NCI-H187 (cell line): ENCODE data around the gene DBH.

Experiments
- DNase-seq, 2 experiments: peaks; one replicate each; lab custom pipeline; 2025; lab: John Stamatoyannopoulos, UW

Gene DBH

DNA sequence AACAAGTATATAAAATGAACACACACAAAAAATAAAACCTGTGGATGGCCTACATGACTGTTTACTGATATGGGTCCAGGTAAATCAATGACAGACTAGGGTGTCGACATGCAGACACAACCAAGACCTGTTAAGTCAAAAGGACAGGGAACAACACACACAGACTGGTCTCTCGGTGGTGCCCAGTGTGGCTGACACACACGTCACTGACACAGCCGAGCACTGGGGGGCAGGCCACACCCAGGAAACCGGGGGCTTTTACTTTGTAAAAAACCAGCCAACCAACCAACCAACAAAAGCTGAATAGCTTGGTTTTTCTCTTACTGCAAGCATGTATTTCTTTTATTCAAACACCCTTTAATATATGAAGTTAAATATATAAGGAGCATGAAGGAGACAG is 31.9 kb upstream of the DBH start:
- DNase-seq: no peak

DNA sequence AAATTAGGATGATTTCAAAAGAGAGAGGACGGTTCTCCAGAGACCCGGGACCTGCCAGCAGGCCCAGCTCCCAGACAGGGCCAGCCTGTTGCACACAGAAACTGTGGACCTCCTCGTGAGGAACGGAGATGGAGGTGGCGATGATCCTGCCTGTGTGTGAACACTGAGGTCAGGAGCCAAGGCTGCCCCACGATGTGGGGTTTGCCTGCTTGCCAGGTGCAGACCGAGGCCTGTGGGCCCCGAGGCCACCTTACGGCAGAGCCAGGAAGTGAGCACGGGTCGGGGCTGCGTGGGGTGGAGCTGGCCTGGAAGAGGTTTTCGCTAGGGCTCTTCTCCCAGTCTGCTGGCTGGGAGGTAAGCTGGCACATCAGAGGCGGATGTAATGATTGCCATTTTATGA is 31.3 kb upstream of the DBH start:
- DNase-seq: no peak

DNA sequence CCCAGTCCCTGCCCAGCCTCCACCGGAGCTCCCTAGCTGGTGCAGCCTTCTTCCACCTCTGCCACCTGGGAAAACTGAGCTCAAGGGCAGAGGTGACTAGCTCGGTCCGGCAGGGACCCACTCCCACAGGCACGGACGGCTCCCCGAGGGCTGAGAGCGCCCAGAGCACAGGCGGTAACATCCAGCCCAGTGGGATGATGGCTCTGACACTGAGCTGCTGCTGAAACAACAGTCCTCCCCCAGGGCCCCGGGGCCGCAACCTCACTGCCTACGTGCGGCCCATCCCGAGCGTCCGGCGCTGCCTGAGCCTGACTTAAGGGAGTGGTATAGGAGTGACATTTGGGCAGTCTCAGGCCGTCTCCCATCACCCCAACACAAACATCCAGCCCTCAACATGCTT is 30.7 kb upstream of the DBH start:
- DNase-seq: no peak

DNA sequence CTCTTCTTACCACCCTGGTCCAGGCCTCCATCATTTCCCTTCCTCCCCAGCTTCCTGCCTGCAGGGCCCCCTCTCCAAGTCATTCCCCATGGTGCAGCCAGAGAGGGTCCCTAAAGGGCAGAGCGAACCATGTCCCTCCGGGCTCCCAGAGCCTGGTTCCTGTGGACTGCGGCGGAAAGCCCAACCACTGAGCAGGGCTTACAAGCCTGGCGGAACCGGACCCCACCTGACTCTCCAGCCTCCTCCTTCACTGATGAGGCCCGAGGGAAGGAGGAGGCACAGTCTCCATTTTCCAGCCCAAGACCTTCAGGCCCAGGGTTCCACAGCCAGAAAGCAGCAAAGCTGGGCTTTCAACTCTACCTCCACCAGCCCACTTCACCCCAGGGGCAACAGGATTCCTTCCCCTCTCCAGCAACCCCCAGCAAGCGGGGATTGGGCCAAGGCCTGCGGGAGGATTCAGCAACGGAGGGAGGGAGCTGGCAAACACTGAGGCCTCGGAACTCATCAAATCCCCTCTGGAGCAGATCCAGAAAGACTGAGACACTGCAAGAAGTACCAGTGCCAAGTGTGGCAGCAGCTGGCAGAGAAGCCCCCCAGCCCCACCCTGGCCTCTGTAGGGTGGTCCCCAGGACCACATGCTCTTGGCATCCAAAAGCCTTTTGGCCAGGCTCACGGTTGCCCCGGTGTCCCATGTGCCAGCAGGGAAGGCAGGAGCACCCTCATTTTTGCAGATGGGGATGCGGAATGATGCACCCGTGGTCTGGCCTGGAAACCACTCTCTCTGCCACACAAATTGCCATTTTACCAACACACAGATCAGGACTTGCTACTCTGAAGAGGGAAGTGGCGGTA is 30.1 kb upstream of the DBH start:
- no peak for DNase-seq

DNA sequence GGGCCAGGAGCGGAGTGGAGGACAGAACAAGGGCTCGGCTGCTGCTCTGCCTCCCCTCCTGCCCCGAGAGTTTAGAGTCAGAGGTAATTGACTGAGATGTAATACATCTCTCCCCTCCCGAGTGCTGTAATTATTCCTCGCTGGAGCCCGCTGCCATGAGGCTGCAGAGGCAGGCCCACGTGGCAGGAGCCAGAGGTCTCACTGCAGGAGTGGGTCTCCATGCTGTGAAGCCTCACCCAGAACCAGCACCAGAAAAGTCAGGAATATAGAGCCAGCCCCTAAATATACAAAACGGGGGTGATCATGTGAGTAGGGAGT is 29.5 kb upstream of the DBH start:
- DNase-seq: no peak

DNA sequence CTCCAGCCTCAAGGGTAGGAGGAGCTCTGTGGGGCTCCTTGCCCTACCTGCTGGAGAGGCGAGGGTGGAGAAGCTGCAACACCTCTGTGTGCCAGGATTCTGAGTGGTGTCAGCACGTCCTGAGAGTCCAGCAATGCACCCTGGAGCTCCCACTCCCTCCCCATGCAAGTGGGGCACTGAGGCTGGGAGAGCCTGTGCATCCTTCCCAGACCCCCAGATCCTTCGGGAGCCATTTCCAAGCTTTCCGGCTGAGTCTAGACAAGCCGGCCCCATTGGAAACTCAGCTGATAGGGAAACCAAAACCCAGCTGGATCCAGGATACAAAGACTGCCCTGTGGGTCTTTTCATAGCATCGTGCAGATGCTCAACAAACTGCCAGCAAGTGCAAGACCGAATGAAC is 28.8 kb upstream of the DBH start:
- DNase-seq: no peak

DNA sequence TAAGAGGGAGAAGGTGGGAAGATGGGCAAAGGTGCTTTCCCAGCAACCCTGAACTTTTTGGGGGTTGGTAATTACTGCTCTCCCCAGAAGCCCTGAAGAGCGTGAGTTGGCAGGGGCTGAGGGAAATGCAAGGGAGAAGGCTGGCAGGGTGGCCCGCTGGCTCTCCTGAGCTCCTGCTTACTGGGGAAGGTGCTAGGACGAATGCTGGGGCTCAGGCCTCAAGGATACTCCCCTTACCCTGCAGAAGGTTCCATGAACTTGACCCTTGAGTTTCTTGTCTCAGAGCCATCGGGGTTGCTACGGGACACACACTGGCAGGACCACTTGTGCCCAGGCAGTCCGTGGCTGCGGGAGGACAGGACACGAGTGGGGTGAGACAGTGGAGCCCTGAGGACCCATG is 28.2 kb upstream of the DBH start:
- DNase-seq: no peak

DNA sequence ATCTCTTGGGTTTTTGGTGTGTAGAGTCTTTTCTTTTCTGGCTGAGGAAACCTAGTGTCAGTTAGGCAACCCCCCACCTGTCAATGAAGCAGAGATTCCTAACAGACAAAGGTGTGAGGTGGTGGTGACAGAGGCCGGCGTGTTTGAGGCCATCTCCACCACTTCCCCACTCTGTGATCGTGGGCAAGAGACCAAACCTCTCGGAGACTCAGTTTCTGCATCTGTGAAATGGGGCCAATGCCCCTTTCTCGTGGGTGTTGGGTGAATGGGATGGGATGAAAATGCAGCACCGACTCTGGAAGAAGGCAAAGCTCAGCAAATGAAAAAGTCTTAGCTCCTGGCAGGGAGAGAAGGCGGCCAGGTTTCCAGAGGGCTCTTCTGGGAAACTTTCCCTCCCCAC is 27.8 kb upstream of the DBH start:
- no peak for DNase-seq

DNA sequence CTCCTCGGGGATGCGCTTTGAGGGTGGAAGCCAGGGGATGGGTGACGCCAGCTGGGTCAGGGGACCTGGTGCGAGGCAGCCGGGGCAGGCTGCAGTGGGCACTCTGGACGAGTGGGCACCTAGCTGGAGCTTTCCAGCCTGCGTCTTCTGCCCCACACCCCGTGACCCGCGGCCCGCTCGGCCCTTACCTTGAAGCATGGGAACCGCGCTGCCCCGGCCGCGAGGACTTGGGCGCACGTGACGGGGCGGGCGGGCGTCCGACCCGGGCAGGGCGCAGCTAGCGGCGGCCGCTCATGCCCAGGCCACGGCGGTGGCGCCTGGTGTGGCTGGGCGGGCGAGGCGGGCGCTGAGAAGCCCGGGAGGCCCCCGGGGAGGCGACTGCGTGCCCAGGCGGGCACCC is 27.3 kb upstream of the DBH start:
- no peak for DNase-seq

DNA sequence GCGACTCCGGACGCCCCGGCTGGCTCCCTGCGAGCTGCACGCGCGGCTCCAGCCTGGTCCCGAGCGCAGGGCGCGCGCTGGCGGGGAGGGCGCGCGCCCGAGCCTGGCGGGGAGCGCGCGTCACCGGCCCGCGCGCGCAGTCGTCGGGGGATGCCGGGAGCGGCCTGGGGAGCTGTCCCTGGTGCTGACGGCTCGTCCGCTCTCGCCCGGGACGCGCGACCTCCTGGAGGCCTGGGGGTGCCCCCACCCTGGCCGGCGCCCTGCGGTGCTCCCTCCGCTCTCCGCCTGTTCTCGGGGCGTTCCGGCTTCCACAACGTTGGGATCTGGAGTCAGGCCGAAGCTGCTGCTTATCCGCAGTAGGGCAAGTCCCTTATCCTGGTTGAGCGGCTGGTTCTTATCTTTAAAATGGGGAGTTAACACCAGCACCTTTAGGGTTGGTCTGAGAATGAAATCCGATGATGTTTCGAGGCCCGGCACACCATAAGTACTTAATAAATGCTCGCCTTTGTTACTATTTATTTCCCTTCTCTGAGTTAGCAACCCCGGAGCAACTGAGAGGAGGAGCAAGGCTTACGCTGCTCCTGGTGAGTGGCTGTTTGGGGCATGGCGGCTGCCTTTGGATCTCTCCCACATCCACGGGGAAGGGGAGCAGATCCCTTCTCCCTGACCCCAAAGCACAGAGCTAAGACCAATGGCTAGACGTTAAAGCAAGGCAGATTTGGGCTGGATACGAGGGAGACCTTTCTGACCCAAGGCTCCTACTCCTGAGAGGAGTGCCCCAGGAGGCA is 26.7 kb upstream of the DBH start, which contains the start of gene FAM163B:
Gene FAM163B, minus strand, starts transcription at position 79 of the 788 bp plus-strand sequence. CDS start 29,166 bp downstream, outside the sequence.
- no peak for DNase-seq

DNA sequence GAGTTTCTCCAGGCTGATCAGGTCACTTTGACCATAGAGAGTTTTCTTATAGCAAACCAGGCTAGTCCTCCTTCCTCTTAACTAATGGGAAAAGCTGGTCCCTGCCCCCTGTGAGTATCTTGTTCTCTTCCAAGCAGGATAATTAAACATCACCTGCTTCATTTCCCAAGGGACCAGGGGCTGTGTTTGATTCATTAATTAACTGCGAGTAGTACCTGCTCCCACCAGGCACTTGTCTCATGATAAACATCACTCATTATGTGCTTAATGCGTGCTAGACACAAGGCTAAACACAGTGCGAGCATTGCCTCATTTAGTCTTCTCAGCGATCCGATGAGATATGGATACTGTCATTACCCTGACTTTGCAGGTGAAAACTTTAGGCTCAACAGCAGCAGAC is 25.3 kb upstream of the DBH start:
- DNase-seq: no peak

DNA sequence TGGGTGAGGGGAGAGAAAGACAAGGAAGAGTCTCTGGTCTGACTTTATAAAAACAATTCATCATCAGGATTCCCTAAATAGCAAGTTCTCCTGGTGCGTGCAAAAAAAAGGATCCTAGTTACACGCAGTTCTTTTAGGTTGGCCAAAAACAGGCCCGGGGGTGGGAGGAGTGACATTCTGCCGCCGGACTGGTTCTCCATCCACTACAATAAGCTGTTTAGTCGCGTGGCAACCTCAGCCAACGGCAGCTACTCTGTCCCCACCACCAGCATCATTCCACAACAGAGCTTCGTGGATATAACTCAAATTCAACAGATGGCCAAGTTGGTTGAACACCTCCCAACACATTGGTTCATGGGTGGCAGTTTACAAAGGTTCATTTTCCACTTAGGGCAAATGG is 24.1 kb upstream of the DBH start:
- DNase-seq: no peak

DNA sequence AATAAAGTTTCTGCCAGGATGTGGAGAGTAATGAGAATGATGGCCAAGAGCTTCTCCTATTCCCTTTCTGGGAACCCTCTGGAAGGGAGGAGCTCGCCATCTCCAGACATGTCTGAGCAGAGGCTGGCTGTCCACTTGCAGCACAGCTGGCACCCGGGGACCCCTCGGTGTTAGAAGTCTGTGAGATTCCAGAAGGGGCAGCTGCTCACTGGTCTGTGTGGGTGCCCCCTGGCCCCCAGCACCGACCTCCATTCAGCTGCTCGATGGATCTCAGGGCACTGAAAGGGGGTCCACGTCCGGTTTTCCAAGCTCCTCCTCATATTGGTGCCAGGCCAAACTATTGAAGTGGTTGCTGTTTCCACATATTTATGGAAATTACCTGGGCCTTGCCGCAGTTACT is 23.3 kb upstream of the DBH start:
- no peak for DNase-seq

DNA sequence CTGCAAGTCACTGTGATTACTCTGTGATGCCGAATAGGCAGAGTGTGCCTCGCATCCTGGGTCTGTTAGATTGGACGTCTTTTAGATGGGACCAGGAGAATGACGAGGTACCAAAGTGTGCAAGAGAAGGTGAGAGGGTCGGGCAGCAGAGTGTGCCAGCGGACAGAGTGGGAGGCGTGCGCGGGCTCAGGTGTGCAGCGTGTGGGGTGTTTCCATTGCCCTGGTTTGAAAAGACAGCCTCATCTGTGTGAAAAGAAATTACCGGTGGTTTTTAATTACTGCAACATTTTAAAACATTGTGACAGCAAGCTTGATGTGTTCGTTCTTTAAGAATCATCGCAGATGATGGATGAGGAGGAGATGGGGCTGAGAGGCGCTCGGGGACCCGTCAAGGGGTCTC is 22.7 kb upstream of the DBH start:
- no peak for DNase-seq

DNA sequence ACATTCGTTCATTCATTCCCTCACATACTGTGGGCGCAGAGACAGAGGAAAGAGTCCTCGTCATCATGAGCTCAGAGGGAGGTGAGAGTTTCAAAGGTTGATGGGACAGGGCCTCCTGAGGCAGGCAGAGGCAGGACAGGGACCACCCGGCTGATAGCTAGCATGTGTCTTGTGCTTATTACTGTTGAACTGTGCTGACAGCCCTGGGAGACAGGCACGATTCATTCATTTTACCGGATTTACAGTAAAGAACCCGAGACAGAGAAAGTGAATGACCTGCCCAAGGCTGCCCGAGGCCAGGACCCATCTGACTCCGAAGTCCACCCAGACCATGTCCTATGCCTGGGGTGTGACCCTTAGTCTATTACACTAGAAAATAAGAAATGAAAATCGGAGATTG is 22.1 kb upstream of the DBH start:
- no peak for DNase-seq

DNA sequence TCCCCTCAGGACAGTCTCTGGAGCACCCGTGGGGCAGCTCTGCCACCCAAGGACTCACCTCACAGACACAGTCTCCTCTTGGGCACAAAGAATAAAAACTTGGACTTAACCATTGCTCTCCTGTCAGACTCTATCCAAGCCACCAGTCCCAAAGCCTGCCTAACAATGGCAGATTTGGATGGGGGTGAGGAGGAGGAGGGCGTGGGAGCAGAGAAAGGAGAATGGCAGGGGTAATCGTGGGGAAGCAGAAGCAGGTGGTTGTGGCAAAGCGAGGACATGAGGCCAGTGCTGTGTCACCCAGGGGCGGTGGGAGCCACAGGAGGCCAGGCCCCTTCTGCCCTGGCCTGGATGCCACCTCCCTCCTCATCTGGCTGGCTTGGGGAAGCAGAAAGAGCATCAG is 21.5 kb upstream of the DBH start:
- no peak for DNase-seq

DNA sequence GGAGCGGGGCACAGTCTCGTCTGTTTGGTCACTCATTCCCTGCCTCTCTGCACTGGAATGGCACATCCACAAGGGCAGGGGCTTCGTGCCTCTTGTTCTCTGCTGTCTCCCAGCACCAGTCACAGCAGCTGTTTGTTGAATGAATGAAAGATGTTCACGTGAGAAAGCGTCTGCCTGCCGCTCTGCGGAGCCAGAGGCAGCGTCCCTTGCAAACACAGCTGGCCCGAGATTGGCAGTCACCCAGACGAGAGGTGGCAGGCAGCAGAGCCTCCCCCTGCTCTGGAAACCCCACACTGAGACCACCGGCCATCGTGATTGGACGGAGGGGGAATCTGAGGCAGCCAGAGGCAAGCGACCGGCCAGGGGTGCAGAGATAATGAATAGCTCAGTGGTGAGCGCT is 21.0 kb upstream of the DBH start:
- no peak for DNase-seq

DNA sequence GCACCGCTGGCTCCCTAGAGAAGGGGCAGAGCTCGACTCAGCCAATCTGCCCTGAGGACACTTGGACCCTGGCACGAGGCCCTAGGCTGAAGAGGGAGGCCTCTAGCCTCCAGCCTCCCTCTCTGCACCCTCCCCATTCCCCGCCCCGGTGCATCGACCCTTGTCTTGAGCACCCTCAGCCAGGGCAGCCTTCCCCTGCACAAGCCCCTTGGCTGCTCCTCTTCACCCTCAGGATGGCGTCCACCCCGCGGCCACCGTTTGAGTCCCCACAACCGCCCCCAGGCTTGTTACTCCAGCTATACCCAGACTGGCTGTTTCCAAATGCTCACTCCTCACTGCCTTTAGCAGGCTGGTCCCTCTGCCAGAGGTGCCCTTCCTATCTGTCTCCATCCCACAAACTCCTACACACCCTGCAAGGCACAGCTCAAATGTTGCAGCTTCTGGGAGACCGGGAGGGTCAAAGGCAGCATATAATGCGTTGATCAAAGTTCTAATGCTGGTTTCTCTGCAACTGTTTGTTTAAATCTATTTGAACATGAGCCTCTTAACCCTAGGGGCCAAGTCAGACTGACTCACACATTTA is 20.5 kb upstream of the DBH start:
- no peak for DNase-seq

DNA sequence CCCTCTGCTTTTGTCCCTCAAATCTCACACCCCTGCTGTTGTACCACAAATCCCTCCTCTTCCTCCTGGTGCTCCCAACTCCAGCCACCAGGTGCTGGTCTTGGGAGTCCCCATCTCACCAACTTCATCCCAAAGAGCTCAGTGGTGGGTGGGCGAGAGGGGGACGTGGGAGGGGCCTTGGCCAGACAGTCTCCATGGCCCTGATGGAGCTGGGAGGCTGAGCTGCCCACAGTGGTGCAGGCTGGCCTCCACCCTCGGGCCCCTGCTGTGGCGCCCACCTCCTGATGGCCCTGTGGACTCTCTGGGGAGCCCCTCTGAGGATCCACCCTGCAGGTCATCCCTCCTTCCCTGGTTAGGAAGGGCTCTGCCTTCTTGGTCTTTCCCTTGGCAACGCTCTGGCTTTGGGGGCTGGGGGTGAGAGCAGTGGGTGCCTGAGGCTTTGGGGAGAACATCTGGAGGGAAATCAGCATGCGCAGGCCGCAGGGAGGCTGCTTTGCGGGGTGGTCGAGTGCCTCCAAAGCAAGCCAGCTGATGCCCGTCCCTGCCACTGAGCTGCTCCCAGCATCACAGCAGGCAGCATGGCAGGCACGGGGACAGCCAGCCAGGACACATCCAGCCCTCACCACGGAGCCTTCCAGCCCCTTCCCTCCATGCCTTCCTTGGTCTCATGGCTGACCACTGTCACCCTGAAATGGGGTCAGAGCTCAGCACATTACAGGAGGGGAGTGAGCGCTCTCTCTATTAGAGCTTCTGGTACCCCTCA is 19.3 kb upstream of the DBH start:
- no peak for DNase-seq

DNA sequence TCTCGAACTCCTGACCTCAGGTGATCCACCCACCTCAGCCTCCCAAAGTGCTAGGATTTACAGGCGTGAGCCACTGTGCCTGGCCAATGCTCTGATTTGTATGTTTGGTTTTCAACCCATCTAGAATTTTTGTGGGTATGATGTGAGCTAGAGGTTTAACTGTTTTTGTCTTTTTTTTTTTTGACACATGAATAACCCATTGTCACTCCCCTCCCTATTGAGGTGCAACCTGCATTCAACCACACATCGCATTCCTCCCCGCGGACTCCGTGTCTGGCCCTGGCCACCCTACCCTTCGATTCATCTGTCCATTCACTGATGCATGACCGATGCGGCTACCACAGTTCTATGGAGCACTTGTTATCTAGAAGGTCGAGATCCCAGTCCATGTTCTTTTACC is 17.4 kb upstream of the DBH start:
- DNase-seq: no peak

DNA sequence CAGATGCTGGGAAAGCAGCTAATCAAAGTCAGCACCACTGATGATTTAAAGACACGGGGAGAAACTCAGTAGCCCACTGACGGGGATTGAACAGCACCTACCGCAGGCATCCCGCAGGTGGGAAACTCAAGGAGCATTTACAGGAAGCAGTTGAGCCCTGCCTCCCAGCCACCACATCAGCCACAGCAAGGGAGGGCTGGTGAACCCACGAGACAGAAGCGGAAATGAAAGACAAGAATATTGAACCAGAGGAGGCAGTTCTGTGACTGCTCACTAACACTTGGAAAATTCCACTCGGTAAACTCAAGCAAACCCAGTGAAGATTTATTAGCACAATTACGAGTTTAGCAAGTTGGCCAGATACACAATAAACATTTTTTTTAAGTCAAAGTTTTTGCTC is 16.4 kb upstream of the DBH start:
- DNase-seq: no peak

DNA sequence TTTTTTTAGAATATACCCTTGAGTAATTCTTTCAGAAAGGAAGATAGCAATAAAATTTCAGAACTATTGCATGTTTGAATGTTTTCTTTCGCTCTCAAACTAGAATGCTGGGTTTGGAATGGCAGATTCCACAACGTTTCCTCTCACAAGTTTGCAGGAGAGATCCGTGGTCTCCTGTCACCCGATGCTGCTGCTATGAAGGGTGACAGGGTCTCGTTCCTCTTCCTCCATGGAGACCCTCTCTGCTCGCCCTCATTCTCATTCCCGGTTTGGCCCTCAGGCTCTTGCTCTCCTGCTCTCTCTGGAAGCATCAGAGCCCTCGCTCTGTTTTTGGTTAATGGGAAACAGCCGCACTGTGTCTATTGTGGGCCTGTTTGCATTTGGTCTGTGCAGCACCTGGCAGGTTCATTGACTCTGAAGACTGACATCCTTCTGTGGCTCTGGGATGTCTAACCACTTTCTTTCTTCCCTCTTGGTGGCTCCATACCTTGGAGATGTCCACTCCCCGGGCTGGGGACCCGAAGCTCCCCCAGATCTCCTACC is 14.4 kb upstream of the DBH start:
- no peak for DNase-seq
